ENCODE measurements around the gene RAP1GAP2.
"Not testable (repeated sequence)": the region's sequence is repeated elsewhere in the genome, so short reads cannot be mapped to it uniquely, and the experiment has no call there.

The RAP1GAP2 gene

DNA sequence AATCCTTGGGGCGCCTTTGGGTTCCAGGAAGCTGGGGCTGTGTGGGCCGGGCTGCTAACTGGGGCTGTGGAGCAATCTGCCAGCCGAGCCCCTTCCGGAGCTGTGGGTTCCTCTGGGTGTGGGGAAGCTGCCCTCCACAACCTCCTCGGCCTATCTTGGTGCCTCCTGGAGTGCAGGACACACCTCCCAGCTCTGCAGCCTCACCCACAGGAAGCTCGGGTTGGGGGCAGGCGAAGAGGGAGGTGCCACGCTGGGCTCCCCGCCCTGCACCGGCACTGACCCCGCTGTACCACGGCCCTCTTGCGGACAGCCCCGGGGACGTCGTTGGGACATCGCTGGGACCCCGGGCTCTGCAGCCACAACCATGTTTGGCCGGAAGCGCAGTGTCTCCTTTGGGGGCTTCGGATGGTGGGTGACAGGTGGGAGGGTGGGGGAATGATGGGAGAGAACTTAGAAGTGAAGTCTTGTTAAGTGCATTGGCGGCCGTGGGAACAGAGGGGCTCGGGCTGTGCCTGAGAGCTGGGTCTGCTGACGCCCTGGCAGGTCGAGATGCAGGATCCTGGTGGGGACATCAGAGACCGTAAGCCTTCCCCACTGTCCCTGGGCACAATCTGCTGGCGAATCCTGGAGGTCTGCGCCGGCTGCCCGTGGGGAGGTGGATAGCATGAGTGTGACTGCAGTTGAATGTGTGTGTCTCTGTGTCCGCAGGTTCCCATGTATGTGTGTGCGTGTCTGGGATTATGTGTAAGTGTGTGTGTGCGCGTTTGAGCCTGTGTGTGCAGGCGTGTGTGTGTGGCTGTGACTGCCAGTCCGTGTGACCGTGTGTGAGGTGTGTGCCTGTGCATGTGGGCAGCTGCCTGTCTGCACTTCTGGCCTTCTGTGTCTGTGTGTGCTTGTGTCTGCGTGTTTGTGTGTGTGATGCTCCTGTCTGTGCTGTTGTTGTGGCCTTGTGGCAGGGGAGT, at the start of gene RAP1GAP2:
TSS of gene RAP1GAP2 (plus strand) at position 275 of the 962 bp plus-strand sequence. CDS start at position 365, 90 bp downstream.
- no peak for DNase-seq

DNA sequence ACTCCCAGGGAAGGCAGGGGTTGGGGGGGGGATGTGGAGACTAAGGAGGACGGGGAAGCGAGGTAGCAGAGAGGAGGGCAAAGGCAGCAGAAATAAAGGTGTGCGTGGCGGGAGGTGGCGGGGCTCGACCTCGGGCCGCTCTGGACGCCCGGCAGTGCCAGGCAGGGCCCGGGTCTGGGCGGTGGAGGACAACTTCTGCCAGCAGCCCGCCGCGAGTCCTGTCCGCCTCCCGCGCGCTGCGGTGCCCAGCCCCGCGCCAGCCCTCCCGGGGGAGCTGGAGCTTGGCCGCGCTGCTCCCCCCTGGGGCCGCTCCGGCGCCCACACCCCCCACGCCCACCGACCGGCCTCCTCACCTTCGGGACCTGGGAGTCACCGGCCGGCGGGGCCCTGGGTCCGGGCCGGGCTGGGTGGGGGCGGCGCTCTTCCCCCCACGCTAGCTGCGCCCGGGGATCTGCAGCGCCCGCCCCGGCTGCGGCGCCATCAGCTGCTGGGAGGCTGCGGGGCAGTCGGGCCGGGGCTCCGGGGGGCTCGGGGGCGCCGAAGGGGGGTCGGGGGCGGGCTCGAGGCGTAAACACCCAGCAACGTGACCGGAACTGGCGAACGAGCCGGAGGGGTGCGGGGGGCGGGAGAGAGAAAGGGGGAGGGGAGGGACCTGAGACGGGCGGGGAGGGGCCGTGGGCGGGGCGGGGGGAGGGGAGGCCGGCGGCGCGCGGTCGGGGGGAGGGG, 47.0 kb upstream of the RAP1GAP2 start, which contains the start of gene CCDC92B:
TSS of gene CCDC92B (minus strand) at position 595 of the 726 bp plus-strand sequence. CDS start 14,507 bp downstream, outside the sequence.
- peak; percentile 54 to 65 for DNase-seq

DNA sequence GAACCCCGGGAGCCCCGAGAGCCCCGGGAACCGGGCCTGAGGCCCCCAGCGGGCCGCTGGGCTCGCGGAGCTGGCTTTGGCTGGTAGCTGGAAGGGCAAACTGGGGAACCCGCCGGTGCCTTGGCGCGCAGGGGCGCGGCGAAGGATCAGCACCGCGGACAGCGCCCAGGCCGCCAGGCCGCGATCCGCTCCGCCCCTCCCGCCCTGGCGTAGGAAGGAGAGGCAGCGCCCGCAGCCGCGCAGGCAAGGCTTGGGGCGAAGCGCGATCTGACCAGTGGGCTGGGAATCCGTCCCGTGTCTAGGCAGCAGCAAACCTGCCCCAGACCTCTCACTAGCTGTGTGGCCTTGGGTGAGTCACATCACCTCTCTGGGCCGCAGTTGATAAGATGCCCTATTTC, 46.5 kb upstream of the RAP1GAP2 start:
- peak; percentile 60 to 83 for DNase-seq

DNA sequence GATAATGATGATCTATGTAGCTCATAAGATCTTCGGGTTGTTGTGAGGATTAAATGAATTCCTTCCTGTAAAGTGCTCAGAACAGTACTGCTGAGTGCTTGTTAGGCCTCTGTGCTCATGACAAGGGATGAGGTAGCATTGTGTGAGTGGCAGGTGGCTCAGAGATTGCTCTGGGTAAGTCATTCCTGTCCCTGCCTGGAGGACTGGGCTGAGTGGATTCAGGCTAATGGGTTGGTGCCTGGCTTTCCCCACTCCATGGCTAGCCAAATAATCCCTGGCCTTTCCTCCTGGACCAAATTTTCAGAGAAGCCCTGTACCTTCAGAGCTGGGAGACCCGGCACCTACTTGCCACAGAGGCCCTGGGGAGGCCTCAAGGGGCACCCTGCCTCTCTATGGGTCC, 45.5 kb upstream of the RAP1GAP2 start:
- peak; percentile 38 to 67 for DNase-seq

DNA sequence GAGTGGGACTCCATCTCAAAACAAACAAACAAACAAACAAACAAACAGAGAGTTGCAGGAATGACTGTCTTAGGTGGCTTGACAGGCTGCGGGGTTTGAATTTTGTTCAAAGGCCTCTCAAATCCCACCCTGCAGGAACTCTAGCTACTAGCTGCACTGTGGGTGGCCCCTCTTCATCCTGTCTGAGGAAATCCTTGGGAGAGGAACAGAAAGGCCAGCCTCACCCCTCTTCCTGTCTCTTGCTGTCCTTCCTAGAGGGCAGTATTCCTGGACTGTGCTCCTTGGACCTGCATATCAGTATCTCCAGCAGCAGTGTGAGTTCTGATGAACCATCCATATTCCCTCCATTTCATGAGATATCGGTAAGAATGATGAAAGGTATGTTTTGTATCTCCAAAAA, 44.7 kb upstream of the RAP1GAP2 start:
- no peak for DNase-seq

DNA sequence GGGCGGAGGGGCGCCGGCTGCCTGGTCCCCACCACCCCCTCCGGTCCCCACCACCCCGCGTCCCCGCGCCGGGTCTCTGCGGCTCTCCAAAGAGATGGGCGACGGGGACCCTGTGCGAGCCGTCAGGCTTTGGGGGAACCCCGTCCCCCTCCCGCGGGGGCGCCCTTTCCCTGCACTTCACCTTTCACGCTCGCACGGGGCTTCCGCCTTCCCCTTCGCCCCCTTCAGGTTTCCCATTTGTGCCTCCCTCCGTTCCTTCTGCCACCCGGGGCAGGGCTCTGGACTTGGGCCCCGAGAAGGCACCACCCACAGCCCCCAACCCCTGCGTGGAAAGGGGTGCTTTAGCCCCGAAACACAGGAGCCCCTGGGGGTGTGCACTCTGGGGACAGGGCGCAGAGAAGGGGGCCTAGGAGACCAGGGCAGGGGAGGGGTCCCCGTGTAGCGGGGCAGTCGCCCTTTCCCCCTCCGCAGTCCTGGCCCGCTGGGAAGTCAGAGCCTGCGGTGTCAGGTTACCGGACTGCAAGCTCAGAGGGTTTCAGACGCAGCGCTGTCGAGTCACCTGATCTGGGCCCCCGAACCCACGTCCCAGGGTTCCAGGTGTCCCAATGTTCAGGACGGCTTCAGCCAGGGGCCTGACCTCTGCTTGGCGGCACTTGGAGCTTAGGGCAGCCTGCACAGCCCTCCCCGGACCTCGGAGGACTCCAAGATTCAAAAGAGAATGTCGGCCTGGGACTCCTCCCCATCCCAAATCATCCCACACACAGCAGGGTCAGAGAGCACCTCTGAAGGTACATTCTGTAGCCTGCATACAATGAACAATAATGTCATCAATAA, 40.1 kb upstream of the RAP1GAP2 start:
- peak; percentile 46 to 51 for DNase-seq

DNA sequence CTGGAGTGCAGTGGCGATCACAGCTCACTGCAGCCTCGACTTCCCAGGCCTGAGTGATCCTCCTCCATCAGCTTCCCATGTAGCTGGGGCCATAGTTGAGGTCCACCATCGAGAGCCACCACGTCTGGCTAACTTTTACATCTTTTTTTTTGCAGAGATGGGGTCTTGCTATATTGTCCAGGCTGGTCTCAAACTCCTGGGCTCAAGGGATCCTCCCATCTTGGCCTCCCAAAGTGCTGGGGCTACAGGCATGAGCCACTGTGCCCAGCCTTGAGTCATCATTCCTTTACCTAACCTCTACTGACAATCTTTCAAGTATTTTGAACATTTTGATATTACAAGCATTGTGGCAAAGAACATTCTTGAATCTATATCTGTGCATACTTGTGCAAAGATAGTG, 37.4 kb upstream of the RAP1GAP2 start:
- no peak for DNase-seq

DNA sequence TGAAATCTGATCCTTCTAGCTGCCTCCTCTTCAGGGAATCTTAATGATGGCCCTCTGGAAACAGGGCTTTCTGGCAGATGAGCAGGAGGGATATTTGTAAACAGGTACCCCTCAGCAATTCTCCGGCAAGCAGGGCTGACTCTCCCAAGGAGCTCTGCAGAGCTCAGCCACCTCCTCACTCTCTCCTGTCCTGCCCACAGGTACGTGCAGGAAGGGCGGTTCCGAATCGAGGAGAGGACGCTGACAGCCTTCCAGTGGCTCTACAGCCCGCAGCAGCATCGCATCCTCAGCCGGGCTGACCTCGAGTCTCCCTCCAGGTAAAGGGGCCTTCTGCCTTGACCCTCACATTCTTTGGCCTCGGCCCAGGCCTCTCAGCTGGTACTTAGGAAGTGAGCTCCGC, 26.1 kb upstream of the RAP1GAP2 start:
- no peak for DNase-seq

DNA sequence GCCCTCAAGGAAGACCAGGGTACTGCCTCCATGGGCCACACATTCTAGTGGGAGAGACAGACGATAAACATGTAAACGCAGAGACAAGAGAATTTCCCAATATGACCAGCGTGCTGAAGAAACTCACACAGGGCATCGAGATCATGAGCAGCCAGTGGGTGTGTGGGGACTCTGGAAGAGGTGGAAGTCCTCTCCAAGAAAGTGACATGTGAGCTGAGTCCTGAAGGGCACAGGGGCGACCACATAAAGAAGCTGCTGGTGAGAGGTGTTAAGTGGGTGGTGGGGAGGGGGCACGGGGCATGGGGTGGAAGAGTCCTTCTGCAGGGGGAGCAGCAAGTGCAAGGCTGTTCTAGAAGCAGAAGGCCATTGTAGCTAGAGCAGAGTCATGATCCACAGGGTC, 21.0 kb upstream of the RAP1GAP2 start:
- DNase-seq: no peak

DNA sequence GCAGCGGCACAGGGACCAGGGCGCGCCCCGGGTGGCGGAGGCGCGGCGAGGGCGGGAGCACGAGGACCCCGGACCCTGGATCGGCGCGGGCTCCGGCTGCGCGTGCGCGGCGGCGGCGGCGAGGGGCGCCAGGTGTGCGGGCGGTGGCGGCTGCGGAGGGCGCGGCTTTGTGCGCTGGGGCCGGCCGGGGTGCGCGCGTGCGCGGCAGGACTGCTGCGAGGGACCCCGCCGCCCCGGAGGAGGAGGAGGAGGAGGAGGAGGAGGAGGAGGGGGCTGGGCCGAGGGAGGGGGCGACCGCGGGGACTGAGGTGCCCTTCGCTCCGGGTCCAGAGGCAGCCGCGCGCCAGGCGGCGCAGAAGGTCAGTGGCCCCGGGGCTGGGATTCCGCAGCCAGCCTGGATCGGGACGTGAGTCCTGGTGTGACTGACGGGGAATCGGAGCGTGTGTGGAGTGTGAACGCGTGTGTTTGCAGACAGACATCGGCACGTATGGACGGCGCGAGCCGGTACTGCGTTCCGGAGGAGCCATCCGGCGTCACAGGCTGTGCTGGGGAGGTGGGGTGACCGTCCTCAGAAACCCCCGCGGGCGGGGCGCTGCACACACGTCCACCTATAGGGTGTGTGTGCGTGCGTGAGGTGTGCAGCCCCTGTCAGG, 19.5 kb upstream of the RAP1GAP2 start:
- DNase-seq: peak; percentile 46 to 63

DNA sequence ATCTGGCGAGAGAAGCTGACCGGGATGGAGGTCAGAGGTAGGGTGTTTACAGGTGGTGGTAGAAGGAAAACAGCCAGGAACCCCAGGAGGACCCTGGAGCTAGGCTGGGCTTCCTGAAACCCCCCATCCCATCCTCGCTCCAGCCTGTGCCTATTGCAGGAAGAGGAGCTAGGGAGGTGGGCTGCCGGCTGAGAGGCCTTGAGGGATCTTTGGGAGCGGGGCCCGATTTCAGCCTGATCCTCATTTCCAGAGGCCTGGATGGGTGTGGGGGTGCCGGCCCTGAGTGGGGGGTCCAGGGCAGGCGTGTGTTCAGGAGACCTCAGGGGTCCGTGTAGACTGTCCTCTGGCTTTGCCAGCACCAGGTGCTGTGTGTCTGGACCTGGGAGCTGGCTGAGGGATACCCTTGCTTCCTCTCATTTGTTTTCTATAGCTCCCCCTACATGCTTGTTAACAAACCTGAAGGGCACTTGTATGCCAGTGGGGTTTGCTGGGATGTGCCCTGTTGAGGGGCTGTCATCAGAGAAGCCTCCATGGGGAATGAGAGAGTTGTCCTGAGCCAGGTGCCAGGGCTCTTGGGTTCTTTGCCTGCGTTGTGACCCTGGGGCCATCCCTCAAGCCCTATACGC, 18.9 kb upstream of the RAP1GAP2 start:
- DNase-seq: peak; percentile 22 to 29

DNA sequence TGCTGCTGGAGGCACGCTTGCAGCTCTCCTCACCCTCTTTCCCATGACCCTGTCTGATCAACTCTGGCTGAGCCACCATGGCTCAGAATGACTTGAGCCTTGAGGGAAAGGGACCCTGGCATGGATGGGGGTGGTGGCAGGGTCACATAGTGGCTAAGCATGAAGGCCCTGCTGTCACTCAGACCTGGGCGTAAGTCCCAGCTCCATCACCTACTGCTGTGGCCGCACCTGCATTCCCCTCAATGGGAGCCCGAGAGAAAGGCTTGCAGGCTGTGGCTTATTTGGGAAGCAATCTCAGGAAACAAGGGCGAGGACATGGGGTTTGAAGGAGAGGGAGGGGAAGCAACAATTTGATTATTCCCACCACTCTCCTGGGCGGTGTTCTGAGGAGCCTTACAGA, 17.7 kb upstream of the RAP1GAP2 start:
- no peak for DNase-seq

DNA sequence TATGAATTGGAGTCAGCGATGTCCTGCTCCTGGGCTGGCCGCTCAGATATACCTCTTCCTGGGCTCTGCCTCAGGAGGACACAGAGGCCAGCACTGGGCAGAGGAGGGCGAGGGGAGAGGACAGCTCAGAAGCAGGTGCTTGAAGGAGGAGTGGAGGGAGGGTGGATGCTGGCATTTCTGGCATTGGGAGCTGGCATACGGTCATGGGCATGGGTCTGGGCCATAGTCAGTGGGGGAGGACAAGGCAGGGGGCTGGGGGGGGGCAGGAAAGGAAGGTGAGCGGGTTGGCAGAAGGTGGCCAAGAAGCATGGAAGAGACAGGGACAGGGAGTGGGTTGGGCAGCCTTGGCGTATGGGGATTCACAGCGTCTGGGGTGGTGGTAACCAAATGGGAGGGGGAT, 16.7 kb upstream of the RAP1GAP2 start:
- no peak for DNase-seq

DNA sequence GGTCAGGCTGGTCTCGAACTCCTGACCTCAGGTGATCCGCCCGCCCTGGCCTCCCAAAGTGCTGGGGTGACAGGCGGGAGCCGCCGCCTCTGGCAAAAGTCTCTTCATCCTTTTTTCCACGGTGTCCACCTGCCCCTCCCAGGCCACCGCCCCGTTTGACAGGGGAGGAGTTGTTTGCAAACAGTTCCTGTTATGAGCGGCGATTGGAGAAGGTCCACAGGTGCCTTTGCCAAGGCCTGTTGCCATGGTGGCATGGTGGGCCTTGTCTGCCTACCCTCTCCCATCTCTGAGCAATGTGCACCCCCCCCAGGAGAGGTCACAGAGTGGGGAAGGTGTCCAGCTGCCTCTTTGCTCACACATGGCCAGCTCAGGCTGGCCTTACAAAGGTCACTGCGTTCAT, 16.0 kb upstream of the RAP1GAP2 start:
- no peak for DNase-seq

DNA sequence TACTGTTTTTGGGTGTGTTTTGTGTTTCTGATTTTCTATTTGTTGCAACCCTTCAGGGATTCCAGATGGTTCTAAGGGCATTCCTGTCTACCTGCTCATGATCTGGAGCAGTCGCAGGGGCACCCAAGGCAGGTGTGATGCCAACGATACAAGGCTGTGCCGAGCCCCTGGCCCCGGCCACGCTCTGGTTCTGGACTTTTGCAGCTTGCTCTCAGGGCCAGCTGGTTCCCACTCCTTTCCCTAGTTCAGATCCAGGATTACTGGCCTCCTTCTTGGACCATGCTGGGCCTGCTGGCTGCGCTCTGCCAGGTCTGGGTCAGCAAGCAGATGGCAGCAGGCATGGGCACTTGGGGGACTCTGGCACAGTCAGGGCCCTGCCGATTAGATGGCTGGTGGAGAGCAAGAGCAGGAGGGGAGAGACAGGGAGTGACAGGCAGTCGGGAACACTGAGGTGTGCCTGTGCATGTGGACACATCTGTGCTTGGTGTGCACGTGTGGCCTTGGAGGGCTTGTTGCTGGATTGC, 15.2 kb upstream of the RAP1GAP2 start:
- no peak for DNase-seq

DNA sequence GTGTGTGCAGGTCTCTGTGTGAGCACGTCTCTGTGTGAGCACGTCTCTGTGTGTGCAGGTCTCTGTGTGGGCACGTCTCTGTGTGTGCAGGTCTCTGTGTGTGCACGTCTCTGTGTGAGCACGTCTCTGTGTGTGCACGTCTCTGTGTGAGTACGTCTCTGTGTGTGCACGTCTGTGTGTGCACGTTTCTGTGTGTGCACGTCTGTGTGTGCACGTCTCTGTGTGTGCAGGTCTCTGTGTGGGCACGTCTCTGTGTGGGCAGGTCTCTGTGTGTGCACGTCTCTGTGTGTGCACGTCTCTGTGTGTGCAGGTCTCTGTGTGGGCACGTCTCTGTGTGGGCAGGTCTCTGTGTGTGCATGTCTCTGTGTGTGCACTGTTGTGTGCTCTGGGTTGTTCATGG, 14.6 kb upstream of the RAP1GAP2 start:
- not testable (repeated sequence) for DNase-seq

DNA sequence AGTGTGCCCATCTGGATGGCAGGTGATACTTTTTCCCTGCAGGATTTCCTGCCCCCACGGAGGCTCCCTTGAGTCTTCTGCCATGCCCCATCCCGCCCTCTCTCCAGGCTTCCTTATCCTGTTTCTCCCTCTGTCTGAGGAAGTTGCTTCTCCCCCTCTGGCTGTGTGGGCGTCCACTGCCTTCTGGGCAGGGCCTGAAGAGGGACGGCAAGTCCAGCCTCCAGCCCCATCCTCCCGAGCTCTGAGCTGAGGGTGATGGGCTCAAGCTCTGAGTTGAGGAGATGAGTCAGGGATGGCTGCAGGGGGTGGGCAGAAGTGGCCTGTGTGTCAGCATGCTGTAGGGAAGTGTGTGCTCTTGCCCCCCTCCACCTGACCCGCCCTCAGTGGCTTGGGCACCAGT, 14.2 kb upstream of the RAP1GAP2 start:
- DNase-seq: no peak

DNA sequence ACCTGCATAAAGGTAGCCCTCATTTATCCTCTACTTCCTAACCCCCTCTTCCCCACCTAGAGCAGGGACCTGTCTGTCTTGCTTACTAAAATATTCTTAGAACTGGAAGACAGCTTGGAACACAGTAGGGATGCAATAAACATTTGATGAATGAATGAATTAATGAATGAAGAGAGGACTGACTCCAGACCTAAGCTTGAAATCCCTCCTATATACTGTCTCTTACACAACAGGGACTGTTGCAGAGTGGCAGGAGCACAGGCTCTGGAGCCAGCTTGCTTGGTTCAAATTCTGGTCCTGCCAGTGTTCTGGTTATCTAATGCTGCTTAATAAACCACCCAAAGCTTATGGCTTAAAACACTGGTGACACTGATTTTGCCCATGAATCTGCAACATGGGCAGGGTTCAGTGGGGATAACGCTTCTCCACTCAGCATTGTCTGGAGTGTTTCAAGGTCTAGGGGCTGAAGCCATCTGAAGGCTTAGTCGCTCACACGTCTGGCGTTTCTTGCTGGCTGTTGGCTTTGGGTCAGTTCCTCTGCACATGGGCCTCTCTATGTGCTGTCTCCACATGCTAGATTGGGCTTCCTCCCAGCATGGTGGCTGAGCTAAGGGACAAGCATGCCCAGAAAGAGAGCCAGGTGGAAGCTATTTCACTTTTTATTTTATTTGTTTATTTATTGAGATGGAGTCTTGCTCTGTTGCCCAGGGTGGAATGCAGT, 12.8 kb upstream of the RAP1GAP2 start:
- DNase-seq: no peak

DNA sequence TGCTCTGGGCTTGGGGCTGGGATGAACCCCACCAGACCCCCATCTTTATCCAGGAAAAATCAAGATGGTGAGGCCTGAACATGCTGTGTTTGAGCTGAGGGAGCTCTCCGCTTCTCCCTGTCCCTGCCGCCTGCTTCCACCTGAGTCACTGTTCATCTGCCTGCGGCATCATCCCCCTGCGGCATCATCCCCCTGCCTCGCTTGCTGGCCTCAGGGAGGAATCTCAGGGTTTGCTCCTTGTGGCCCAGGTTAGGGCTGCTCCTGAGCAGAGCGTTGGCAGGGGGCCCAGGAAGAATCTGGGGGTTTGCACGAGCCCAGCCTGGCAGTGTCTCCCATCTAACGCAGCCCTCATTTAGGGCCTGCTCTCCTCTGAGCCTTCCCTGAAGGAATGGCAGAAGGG, 11.4 kb upstream of the RAP1GAP2 start:
- no peak for DNase-seq

DNA sequence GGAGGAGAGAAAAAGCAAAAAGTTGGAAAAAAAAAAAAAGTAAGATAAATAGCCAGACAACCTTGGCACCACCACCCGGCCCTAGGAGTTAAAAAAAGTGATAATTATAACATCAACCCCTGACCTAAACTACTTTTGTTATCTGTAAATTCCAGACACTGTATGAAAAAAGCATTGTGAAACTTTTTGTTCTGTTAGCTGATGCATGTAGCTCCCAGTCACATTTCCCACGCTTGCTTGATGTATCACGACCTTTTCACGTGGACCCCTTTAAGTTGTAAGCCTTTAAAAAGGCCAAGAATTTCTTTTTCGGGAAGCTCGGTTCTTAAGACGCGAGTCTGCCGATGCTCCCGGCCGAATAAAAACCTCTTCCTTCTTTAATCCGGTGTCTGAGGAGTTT, 10.9 kb upstream of the RAP1GAP2 start:
- not testable (repeated sequence) for DNase-seq

Measured in SHP77 (cell line).